GM19372 (cell line): Measurements from ENCODE around the gene ADGRA1.

Experiments
- ATAC-seq: cut with Tn5 transposase; IDR thresholded peaks from one replicate; pipeline ENCODE4 v1.9.1; 2021; ENCODE audit warnings: mild to moderate bottlenecking, low read depth, moderate library complexity; ENCODE audit not compliant: unreplicated experiment

ADGRA1 gene

DNA sequence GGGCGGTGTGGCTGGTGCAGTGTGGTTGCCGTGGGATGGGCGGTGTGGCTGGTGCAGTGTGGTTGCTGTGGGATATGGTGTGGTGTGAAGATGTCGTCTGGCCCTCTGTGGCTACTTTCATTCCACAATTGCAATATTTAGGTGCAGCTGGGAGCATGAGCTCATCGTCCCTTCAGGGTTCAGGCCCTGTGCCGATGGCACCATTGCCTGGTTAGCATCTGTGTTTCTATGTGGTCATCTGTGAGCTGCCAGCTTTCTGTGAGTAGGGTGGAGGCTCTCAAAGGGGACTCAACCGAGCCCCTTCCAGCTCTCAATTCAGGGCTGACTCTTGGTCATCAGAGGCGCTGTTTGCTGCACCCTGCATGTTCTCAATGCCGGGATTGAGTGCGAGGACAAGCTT, 3.6 kb downstream of the ADGRA1 start:
- no peak for ATAC-seq

DNA sequence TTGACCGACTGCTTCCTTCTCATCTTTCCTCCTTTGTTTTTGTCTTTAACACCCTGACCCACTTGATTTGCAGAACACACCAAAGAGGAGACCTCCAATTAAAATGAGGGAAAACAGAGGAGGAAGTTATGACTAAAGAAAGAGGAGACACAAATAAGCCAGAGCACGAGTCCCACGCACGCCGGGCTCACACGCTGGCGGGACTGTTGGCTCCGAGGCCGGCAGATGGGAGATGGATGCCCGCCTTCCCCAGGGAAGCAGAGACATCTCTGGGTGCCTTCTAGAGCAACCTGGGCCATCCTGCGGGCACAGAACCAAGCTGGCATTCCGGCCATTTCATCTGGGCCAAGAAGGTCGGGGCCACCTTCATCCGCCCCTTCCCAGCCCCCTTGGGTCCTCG, 5.6 kb downstream of the ADGRA1 start:
- ATAC-seq = no peak

DNA sequence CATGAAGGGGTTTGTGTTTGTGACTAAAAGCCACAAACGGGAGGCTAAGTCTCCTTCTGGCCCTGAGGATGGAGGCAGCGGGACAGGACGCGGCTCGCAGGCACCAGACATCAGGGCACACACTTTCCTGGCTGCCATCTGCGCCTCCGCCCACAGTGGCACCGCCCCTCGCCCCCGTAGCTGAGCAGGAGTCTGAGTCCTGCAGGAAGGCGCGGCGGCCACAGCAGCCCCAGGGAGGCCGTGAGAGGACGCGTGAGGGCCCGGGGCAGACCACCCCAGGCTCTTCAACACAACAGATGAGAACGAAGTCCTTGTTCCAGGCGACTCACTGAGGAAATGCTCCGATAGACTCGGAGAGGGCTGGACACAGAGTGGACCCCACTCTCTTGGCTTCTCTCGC, 6.6 kb downstream of the ADGRA1 start:
- no peak for ATAC-seq

GRCh38 chr10:133094866-133095265, 7.1 kb downstream of the ADGRA1 start:
- no peak for ATAC-seq

DNA sequence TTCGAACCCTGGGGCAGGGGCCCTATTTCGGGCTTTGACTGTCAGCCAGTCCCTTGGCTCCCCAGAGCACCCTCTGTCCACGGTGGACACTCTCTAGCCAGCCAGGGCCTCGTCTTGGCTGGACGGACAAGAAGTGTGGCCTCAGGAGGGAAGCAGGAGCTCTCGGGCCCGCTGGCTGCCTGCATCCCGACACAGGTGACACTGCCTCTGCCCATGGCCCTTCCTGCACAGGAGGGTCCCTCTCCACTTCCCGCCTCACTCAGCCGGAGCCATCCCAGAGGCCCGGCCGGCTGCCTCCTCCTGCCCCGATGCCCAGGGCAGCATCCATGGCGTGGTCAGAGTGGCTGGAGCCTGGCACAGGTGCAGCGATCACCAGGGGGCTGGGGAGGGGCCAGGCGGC, 7.9 kb downstream of the ADGRA1 start:
- no peak for ATAC-seq

GRCh38 chr10:133096616-133097269, 9.0 kb downstream of the ADGRA1 start:
- no peak for ATAC-seq

DNA sequence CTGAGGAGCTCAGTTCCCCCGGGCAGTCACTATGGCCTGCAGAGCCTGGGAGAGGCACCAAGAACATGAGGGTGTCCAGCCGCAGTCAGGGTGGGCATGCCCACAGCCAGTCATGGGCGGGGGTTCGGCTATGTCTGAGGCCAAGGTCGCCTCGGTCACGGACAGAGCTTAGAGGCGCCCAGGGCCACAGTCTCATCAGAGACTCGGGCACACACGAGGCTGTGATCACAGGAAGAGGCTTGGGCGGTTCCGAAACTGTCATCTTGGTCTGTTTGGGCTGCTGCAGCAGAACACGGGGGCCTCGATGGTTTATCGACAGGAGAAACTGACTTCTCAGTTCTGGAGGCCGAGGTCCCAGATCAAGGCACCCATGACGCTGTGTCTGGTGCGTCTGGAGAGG, 9.7 kb downstream of the ADGRA1 start:
- no peak for ATAC-seq

DNA sequence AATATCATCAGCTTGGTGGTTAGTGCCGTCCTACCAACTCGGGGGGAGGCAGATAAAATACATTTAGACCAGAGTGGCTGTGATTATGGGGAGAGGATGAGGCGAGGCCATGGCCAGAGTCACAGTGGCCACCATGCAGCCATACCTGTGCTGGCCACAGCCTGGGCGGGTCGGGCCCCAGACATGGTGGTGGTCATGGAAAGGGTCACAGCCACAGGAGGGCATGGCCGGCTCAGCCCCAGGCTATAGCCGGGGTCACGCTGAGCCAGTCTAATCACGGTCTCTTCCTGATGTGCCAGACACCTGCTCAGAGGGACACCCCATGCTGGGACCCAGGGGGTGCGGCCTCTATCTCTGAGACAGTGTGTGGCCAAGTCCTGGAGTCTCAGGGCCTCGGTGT, 10.2 kb downstream of the ADGRA1 start:
- no peak for ATAC-seq

DNA sequence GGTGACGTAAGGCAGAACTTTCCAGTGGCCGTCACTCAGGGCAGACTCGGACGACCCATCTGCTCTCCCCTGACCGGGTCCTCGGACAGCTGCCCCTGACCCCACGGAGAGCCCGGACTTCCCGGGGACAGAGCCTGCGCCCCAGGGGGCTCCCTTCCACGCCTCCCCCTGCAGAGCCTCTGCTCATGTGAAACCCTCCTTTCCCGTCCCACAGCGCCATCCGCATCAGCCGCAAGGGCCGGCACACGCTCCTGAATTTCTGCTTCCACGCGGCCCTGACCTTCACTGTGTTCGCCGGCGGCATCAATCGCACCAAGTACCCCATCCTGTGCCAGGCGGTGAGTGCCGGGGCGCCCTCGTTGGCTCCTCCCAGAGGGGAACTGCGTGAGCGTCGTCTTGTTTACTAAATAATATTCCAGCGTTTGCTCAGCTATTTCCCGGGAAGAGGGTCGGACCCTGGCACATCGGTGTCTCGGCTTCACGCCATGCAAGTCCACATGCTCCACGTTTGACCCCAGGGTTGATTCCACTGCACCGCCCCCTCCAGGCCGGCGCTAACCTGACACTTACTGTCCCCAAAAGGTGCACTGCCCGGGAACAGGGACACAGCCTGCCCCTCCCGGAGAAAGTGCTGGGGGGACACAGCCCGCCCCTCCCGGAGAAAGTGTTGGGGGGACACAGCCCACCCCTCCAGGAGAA, 10.9 kb downstream of the ADGRA1 start:
- ATAC-seq = no peak

- no peak for ATAC-seq
These were observed 11.8 kb downstream of the ADGRA1 start for GRCh38 chr10:133099571-133099970.

- ATAC-seq = no peak
These were observed 12.5 kb downstream of the ADGRA1 start for GRCh38 chr10:133100186-133100585.

GRCh38 chr10:133100706-133101415, 13.1 kb downstream of the ADGRA1 start:
- no peak for ATAC-seq

GRCh38 chr10:133101416-133101810, 13.7 kb downstream of the ADGRA1 start:
- no peak for ATAC-seq

DNA sequence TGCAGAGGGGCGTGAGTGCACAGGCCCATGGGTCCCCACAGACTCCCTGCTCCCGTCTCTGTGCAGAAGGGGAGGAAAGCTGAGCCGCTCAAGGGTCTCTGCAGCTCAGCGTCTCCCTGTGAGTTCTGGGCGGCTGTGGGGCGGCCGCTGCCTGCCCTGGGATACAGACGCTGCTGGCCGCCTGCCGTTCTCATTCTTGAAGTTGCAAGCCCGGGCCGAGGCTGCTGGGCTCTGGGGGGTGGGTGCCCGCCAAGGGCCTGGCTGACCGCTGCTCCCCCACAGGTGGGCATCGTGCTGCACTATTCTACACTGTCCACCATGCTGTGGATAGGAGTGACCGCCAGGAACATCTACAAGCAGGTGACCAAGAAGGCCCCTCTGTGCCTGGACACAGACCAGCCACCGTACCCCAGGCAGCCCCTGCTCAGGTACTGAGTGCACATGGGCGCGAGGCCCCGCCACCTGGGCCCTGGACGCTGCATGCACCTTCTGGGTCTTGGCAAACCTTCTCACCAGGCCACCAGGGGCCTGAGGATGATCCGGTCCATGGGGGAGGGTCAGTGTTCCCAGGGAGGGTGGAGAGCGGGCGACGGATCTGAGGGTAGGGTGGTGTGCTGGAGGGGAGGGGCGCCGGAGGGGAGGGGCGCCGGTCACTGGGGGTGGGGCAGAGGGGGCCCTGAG, 14.8 kb downstream of the ADGRA1 start:
- no peak for ATAC-seq

DNA sequence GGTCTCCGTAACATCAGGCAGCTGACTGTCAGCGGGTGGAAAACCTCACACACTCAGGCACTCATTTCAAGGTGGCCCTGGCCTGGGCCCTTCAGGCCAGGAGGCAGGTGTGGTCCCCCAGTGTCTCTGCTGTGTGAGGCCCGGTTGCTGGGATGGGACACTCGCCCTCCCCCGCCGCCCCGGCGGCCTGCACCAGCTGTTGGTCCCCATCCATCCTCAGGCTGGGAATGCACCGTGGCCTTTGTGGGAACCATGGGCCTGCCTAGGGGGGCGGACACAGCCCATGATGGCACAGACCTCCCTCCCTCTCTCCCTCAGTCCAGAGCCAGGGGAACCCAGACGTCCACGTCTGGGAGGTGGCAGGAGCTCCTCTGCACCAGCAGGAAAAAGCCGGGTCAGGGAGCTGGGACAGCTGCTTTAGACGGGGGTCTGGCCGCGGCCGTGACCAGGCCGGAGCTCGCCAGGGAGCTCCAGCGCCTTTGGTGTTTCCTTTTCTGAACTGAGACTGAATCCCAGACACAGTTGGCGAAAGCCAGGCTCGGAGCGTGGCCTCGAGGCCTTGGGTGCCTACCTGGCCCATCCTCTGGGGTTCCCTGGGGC, 15.7 kb downstream of the ADGRA1 start:
- no peak for ATAC-seq

DNA sequence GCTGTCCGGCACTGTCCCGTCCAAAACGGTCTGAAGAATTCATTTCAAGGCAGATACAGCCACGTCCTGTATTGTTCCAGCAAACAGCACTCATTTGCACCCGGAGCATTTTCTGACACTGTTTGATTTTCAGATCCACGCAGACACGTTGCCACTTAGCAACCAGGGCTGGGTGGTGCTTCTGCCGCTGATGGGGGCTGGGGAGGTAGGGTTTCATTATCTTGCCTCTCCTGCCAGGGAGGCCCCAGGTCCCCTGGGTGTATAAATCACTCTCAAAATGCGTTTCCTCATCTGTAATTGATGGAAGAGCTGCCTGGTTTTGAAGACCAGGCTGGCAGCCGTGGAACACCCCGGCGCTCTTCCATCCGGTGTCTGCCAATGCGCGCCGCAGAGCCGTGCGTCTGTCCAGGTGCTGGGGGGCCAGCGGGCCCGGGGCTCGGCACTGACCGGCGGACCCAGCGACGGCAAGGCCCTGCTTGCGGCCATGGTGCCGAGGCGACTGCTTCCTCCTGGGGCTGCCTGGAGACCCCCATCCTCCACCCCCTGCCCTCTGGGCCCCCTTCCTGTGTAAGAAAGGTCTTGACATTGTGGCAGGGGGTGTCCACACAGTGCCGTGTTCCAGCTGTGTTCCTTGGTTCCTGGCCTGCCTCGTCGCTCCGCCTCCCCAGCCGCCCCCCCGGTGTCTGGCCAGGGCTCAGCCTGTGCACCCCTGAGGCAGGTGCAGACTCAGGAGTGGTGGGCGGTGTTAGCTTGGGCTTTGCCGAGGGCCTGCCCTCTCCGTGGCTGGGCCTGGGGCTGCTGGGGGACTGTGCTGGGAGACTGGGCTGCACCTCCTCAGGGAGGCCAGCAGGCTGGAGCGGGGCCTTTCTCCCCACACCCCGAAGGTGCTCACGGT, 16.6 kb downstream of the ADGRA1 start:
- no peak for ATAC-seq

DNA sequence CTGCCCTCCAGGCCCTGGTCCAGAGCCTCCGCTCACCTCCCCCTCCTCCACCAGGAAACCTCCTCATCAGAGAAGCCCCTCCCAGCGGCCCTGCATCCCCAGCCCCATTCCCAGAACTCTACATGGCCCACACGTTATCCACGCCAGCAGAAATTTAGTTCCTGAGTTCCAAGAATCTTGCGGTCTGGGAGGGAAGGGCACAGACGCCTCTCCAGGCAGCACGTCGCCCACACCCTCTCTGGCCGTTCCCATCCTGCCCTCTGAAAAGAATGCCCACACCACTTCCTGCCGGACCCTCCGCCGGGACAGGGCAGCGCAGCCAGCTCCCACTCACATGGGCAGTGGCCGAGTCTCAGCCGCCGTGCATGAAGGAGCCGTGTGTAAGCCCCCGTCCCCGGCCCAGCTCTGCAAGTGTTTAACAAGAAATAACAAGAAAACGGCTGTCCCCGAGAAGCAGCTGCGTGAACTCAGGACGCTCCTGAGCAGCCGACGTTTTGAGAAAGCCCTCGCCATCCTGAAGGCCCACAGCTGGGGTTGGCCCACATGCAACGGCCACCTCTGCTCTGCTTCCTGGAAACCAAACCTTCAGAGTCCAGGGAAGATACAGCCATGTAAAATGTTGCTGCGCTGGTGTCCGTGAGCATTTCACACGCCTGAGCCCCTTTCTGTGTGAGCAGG, 17.4 kb downstream of the ADGRA1 start:
- ATAC-seq = no peak

DNA sequence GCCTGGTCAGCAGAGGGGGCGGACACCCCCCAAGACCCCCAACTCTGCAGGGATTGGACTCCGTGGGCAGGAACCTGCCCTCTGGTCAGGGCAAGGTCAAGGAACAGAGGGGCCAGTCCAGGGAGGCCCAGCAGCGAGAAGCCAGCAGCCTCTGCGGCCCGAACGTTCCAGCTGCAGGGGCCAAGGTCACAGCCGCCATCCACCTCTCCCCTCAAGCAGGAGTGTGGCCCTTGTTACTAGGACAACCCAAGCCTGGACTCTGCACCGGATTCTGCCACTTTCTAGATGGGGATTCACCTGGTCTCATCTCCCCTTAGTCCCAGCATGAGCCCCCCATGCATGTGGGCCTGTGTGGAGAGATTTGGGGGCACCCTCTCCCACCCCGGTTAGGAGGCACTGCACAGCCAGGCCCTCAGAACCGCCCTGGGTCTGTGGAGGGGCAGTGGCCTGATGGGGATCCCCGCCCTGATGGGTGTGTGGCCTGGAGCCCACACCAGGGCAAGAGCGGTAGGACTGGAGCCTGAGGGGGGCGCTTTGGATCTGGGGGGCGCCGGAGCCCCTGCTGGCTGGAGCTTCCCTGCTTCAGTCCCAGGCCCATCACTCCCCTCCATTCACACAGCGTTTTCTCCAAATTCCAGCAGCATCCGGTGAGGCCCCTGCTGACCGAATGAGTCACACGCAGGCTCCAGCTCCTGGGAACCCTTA, 18.1 kb downstream of the ADGRA1 start:
- no peak for ATAC-seq

DNA sequence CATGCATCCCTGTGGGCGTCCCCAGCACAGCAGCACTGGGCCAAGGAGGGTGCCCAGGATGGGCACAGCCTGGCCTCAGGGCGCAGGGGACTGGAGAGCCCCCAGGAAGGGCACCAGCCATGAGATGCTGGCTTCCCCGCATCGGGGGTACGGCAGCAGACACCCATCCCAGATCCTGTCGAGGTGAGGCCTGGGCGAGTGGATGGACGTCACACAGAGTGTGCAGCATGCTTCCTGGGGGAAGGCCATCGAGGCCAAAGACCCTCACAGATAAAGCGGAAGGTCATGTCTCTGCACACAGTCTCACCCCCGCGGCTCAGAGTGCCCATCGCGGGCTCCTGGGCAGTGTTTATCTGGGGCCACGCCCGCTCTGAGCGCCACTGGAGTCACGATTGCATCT, 18.8 kb downstream of the ADGRA1 start:
- no peak for ATAC-seq
